Stimulated activated naive CD8-positive, alpha-beta T cell treated with anti-CD3 and anti-CD28 coated beads, Interleukin-15, Interleukin-2, amounts not matched to agents 100 U/mL and 50 U/mL, for 24 hours (primary cell): Measurements from ENCODE around the gene FYB1.
"Not testable (repeated sequence)": the region's sequence is repeated elsewhere in the genome, so short reads cannot be mapped to it uniquely, and the experiment has no call there.

Experiments used
- ATAC-seq: fragments of 150-1000 bp; cut with Tn5 transposase; one replicate; pipeline ENCODE4 v1.10.0; 2021
- DNase-seq: peaks from one replicate; pipeline ENCODE4 v3.0.0; 2021

The FYB1 gene, protein sequence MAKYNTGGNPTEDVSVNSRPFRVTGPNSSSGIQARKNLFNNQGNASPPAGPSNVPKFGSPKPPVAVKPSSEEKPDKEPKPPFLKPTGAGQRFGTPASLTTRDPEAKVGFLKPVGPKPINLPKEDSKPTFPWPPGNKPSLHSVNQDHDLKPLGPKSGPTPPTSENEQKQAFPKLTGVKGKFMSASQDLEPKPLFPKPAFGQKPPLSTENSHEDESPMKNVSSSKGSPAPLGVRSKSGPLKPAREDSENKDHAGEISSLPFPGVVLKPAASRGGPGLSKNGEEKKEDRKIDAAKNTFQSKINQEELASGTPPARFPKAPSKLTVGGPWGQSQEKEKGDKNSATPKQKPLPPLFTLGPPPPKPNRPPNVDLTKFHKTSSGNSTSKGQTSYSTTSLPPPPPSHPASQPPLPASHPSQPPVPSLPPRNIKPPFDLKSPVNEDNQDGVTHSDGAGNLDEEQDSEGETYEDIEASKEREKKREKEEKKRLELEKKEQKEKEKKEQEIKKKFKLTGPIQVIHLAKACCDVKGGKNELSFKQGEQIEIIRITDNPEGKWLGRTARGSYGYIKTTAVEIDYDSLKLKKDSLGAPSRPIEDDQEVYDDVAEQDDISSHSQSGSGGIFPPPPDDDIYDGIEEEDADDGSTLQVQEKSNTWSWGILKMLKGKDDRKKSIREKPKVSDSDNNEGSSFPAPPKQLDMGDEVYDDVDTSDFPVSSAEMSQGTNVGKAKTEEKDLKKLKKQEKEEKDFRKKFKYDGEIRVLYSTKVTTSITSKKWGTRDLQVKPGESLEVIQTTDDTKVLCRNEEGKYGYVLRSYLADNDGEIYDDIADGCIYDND

DNA sequence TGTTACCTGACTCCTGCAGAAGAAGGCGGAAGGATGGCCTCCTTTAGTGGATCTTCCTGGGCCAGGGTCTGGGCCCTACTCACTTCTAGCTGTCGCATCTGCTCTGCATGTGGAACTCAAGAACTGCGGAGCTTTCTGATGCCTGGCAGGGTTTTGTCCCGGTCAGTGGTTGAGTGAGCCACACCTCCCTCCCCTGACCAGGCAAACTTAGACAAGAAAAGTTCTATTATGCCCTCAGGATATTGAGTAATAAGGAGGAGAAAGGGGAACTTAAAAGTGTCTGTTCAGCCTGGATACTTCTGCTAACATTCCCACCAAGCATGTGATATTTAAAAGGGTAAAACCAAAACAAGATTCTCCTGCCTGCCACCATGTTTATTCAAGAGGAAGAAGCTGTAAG, at the start of gene FYB1:
Gene FYB1, minus strand, starts transcription at position 127 of the 400 bp plus-strand sequence. CDS start 16,603 bp downstream, outside the sequence.
- no peak for DNase-seq

DNA sequence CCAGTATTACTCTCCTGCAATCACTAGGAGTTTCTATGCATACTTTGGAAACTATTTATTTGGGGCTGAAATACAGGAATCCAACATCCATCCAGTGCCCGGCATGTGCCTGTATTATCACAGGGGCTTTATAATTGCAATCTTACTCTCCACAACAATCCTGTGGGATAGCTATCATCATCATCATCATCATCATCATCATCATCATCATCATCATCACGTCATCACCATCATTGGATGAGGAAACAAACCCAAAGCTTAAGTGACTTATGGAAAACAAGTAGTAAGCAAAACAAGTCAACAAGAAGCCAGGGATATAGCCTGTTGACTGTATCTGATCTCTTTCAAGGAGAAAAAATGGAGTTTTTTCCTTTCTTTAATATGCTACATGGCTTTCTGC, 47.8 kb upstream of the FYB1 start:
- ATAC-seq (no peak), DNase-seq (no peak)

More for the DNA sequence above, at the start of gene FYB1:
- ATAC-seq, result no peak

DNA sequence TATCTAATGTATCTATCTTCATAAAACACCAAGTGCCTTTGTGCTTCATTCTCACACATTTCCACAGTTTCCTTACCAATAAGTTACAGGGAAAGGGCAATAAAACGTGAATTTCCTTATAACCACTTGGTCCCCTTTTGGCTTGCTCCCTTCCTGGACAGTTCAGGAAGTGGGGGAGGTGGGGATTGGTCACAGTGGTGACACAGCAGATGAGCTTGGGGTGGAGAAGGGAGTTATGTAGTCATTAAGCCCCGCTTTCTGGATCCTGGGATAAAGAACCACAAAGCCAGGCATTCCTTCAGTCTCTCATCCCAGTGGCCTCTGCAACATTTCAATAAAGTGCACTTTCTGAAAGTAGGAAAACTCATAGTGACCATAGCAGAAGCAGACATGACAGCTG, 47.1 kb upstream of the FYB1 start:
- ATAC-seq (no peak), DNase-seq (no peak)

DNA sequence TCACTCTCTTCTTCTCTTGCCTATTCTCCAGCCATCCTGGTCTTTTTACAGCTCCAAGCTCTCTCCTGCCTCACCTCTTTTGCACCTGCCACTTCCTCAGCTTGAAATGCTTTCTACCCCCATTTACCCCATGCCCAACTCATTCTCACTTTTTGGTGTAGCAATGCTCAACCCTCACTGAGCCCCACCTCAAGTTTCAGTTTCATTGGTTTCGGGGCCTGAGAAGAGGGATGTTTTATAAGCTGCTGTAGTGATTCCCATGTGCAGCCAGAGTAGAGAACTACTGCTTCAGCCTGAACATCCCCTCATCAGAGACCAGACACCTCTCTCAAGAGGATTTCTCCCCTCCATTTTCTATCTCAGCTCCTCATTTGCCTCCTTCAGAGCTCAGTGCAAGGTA, 45.2 kb upstream of the FYB1 start:
- DNase-seq (no peak), ATAC-seq (peak; percentile 75)

DNA sequence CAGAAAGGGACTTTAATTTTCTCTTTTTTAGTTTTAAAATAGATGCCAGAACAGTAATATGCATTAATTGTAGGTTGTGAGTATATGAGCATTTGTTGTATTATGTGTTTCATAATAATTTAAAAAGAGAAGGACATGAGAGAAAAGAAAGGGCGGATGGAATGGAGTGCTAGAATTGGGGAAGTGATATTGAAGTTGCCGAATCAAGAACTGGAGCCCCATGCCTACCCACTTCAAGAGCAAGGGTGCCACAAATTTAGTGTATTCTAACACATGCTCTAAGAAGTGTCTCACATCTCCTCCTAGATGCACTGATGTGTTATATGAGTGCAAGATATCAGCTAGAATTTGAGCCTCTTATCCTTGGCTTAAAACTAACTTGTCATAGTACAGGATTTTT, 43.6 kb upstream of the FYB1 start:
- DNase-seq (no peak), ATAC-seq (no peak)

DNA sequence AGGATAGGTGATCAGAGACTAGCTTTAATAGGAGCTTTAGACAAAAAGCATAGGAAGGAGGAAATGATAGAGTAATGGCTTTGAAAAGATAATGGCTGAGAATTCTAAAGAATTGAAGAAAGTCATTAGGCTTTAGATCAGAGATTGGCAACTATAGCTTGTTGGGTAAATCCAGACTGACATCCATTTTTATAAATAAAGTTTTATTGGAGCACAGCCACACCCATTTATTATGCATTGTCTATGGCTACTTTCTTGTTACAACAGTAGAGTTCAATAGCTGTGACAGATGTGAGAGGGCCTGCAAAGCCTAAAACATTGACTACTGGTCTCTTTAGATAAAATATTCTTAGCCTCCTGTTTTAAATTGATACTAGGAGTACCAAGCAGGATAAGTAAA, 40.7 kb upstream of the FYB1 start:
- no peak for ATAC-seq
- no peak for DNase-seq

DNA sequence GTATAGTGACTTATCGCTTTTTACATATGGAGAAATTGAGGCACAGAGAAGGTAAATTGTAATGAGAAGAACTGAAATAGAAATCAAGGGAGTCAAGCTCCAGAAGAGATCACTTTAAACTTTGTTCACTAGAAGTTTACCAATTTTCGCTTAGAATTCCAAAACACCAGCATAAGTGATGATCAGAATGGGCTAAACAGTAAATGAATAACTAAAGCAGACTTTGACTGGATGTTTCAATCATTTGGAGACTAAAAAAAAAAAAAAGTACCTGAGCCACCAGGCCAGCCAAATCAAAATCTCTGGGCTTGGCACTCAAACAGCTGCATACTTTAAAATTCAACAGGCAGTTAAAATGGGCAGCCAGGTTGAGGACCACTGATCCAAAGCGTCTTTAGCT, 38.2 kb upstream of the FYB1 start:
- DNase-seq (no peak), ATAC-seq (no peak)

DNA sequence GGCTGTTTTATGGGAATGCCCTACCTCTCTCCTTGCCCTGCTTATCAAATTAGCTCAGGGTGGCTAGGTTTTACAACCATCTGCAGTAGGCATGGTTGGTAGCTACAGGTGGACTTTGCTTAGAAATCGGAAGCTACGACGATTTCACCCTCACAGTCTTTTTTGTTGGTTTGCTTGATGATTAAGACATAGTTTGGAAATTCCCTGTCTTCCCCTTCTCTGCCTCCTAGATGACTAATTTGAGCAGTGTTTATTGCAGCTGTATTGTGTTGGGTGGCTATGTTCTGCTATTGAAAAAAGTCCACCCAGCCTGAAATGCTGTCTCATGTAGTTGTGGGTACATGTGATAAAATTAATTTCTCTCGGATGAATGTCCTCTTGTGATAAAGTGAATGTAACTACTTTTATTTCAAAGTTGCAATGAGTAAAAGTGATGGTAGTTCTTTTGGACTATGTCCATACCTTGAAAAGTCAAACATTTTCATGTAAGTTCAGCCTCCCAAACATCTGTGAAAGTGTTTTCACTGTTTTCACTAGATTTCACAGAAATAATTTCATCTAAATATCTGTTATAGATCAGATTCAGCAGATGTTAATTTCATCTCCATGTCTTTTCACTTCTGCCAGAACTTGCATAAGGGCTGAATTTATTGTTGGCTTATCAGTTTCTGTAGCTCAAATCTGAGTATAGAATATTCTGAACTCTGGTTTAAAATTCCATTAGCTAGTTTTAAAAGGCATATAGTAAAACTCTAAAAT, 37.3 kb upstream of the FYB1 start:
- ATAC-seq, result peak; percentile 95
- DNase-seq, result no peak

DNA sequence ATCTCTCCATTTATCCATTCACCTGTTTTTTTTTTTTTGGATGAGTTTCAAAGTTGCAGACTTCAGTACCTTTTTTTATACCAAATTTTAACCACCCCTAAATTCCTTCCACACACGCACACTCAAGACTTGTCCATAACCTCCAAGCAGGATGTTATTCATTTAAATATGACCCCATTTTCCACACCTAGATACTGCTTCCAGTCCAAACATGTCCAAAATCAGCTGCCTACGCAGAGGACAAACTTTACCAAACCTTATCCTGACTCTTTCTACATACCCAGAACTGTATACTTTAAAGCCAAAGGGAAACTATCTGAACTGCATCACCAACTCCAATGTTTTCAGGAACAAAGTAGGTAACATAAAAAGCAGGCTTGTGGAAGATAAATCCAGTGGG, 36.0 kb upstream of the FYB1 start:
- ATAC-seq, result no peak
- no peak for DNase-seq

DNA sequence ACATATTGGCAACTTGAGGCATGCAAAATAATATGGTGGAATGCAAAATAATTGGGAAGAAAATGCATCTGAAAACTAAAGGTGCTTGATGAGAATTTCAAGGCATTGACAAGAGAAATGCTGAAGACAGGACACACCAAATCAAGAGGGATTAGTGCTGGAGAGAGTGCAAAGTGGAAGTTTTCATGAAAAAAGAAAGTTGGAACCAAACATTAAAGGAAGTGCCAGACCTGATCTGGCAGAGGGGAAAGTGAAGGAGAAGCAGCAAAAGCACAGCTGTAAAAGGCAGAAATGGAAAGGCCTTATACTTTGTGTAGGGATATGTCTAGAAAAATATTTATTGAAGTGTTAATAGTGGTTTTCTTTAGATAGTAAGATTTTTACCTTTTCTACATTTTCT, 35.3 kb upstream of the FYB1 start:
- DNase-seq (no peak), ATAC-seq (no peak)

DNA sequence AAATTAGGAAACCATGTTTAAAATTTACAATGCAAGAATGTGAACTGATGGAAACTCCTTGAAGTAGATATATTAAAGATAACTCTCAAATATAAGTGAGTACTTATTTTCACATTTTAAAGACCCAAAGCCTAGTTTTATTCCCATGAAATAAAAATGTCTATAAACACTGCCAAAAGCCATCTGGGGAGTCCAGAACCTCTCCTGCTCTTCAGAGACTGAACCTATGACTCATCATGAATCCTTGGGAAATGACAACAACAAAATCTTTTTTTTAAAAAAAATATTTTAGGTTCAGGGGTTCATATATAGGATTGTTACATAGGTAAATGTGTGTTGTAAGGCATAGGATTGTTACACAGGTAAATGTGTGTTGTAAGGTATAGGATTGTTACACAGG, 33.8 kb upstream of the FYB1 start:
- DNase-seq (no peak), ATAC-seq (no peak)

DNA sequence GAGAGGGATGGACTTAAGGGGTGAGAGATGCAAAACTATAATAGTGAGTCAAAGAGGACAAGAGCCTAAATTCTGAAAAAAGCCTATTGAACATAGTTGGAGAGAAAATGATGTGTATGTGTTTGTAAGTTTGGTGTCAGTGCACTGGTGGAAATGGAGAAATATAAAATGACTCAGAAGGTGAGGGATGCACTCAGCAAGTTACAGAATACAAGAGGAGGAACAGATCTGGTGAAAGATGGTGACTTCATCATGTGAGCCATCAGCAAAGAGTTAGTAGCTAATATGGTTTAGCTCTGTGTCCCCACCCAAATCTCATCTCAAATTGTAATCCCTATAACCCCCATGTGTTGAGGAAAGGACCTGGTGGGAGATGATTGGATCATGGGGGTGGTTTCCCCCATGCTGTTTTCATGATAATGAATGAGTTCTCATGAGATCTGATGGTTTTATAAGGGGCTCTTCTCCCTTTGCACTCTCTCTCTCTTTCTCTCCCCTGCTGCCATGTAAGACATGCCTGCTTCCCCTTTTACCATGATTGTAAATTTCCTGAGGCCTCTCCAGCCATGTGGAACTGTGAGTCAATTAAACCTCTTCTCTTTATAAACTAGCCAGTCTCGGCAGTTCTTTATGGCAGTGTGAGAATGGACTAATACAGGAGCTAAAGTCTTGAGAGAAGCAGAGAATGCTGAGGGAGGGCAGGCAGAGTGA, 30.4 kb upstream of the FYB1 start:
- DNase-seq (no peak), ATAC-seq (no peak)

DNA sequence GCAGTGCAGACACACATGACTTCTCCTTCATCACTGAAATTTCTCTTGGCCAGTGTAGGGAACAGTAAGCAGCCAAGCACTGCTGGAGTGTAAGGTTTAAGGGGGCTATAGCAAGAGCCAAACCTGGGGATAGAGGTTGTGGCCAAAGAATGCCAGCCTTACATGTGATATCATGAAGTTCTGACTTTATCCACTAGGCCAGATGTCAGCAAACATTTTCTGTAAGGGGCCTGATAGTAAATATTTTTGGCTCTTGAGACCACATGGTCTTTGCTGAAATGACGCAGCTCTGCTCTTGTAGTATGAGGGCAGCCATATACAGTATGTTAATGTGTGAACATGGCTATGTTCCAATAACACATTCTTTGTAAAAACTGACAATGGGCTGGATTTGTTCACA, 29.7 kb upstream of the FYB1 start:
- ATAC-seq, result no peak
- no peak for DNase-seq

DNA sequence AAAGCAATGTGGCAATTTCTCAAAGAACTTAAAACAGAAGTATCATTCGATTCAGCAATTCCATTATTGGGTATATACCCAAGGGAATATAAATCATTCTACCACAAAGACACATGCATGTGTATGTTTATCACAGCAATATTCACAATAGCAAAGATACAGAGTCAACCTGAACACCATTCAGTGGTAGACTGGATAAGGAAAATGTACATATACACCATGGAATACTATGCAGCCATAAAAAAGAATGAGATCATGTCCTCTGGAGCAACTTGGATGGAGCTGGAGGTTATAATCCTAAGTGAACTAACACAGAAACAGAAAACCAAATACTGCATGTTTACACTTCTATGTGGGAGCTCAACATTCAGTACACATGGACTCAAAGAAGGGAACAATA, 21.4 kb upstream of the FYB1 start:
- ATAC-seq (no peak), DNase-seq (no peak)

DNA sequence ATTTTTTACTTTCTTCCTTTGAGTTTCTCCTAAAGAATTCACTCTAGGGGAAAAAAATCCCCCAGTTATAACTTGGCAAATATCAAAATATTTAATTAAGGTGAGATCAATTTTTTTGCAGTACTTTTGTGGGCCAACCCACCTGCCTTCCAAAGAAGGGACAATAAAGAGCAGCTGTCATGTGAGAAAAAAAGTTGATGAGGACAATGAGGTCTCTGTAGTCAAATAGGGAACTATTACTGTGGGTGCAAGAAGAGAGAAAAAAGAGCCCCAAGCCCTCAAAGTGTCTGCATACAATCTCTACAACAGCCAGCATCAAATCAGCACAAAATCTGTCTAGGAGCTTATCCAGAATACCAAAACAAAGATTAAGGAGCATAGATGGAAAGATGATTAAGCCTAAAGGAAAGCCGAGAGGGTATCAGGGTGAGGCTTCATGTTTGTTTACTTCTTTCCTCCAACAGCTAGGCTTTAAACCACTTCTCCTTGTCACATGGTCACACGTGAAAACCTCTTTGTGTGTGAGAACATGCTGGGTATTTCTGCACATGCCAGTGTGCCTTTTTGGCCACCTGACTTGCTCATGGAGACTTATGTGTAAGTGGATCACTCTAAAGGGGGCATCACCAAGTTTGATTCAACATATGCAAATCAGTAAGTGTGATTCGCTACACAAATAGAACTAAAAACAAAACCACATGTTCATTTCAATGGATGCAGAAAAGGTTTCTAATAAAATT, 19.2 kb upstream of the FYB1 start:
- ATAC-seq, result no peak
- no peak for DNase-seq

DNA sequence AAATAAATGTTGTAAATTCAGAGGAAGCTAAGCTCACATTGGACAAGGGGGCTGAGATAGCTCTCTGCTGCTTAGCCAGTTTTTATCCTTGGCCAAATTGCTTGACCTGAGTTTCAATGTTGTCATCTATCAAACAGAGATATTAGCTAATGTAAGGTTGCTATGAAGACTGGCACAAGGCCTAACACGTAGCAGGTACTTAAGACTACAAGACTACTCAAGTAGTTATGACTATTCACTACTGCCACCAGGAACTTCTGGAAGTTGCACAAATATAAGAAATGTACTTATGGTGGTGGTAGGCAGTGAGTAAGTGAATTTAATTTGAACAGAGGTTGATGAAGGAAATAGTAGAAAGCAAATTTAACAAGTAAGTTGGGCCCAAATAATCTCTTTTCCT, 17.4 kb upstream of the FYB1 start:
- ATAC-seq (no peak), DNase-seq (no peak)

DNA sequence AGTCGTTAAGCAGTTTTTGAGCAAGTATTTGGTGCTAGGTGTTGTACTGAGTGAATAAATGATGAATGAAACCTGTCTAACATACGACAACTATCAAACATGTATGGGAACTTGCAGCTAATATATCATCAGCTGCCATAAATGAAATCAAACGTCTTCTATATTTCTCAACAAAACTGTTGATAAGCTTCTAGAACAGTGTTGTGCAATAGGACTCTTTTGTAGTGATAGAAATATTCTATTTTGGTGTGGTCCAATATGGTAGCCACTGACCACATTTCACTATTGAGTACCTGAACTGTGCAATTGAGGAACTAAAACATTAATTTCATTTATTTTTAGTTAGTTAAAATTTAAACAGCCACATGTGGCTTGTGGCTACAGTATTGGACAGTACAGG, 16.3 kb upstream of the FYB1 start:
- ATAC-seq, result no peak

DNA sequence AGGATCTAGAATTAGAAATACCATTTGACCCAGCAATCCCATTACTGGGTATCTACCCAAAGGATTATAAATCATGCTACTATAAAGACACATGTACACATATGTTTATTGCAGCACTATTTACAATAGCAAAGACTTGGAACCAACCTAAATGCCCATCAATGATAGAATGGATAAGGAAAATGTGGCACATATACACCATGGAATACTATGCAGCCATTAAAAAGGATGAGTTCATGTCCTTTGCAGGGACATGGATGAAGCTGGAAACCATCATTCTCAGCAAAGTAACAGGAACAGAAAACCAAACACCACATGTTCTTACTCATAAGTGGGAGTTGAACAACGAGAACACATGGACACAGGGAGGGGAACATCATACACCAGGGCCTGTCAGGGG, 15.1 kb upstream of the FYB1 start:
- DNase-seq, ATAC-seq: not testable (repeated sequence)

More for the DNA sequence above, 16.3 kb upstream of the FYB1 start:
- no peak for DNase-seq

DNA sequence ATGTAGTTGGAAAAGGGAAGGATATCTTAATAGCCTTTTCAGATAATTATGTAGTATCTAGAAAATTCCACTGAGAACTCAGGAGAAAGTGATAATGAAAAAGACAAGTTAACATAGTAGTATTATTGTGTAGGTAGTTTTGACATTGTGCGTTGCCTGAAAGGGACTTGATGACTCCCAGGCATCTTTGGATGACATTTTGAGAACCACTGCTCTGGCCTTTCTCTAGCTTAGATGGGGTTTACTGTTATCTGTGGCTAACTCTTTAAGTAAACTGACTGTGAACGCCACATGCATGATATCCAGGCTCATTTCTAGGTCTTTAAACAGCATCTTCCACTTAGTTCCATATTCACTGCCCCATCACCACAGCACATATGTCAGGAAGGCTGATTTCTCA, 14.4 kb upstream of the FYB1 start:
- DNase-seq, result no peak
- ATAC-seq, result no peak

DNA sequence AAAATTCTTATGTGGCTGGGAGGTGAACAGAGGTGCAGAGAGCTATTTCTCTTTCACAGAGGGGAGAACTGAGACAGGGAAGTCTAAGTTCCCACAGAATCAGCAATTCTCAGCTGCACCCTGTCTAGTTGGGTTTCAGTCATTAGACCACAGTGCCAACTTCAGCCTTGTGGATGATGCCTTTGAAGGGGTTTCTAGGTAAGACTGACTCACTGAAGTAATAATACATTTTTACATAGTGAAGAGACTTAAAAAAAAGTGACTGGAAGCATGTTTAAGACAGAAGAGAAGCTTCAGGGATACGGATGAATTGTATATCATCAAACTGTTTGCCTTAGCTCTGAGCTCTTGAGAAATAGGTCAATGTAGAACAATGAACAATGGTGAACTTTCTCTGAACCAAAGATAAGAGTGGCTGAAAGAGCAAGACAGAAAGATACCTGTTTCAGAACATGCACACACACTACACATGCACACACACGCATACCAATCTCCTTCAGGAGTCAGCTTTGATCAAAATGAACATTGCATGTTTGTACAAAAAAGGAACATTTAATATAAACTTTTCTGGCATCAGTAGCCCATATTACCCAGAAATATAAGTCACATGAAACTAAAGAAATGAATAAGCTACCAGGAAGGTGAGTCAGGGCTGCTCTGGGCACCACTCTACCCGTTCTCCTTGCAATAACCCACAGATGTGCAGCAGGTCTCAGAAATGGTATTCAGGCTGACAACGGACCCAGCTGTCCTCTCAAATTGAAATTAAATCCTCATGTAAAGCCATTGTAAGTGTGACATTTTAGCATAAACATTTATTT, 12.6 kb upstream of the FYB1 start:
- DNase-seq (peak; percentile 37), ATAC-seq (peak; percentile 97)

DNA sequence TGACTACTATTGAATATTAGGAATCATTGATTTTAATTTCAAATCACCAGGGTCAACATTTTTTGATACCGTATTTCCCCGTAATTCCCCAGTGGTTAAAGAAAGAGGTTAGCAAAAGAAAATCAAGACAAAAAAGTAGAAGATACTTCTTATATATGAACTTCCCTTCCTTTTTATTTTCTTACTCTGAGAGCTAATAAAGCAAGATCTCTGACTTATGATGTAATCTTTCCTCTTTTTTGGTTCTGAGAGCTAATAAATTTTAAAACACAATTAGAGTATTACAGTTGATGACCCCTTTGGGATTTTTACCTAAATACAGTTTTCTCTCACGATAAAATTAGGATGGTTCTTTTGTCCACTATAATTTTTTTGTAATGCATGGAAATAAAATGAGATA, 9.2 kb upstream of the FYB1 start:
- ATAC-seq (no peak), DNase-seq (no peak)
